HG03565 (cell line): ENCODE measurements around the gene IRF8.
"Not testable (repeated sequence)": the region's sequence is repeated elsewhere in the genome, so short reads cannot be mapped to it uniquely, and the experiment has no call there.

Experiments
- ATAC-seq: cut with Tn5 transposase; IDR thresholded peaks from one replicate; pipeline ENCODE4 v1.9.1; 2021; ENCODE audit warnings: mild to moderate bottlenecking, moderate library complexity; ENCODE audit not compliant: unreplicated experiment

The IRF8 gene

GRCh38 chr16:85867189-85867588 lies 31.8 kb upstream of the IRF8 start:
- no peak for ATAC-seq

- ATAC-seq, result no peak
Observed at GRCh38 chr16:85868495-85868894, 30.5 kb upstream of the IRF8 start.

- no peak for ATAC-seq
Observed at GRCh38 chr16:85869206-85869605, 29.8 kb upstream of the IRF8 start.

GRCh38 chr16:85869785-85870558 lies 29.0 kb upstream of the IRF8 start:
- no peak for ATAC-seq

- no peak for ATAC-seq
Observed at GRCh38 chr16:85871756-85872155, 27.2 kb upstream of the IRF8 start.

- no peak for ATAC-seq
Observed at GRCh38 chr16:85872734-85873133, 26.2 kb upstream of the IRF8 start.

GRCh38 chr16:85873153-85873552 lies 25.8 kb upstream of the IRF8 start:
- no peak for ATAC-seq

GRCh38 chr16:85874031-85874430 lies 24.9 kb upstream of the IRF8 start:
- ATAC-seq, result not testable (repeated sequence)

GRCh38 chr16:85878407-85878806 lies 20.6 kb upstream of the IRF8 start:
- no peak for ATAC-seq

GRCh38 chr16:85878875-85879274 lies 20.1 kb upstream of the IRF8 start:
- no peak for ATAC-seq

GRCh38 chr16:85879549-85879948 lies 19.4 kb upstream of the IRF8 start:
- ATAC-seq, result no peak

GRCh38 chr16:85879975-85880831 lies 18.8 kb upstream of the IRF8 start:
- no peak for ATAC-seq

GRCh38 chr16:85880861-85881260 lies 18.1 kb upstream of the IRF8 start:
- ATAC-seq, result no peak

GRCh38 chr16:85881436-85881835 lies 17.5 kb upstream of the IRF8 start:
- ATAC-seq, result no peak

- ATAC-seq, result no peak
Observed at GRCh38 chr16:85882181-85882810, 16.7 kb upstream of the IRF8 start.

- no peak for ATAC-seq
Observed at GRCh38 chr16:85883813-85884212, 15.1 kb upstream of the IRF8 start.

- no peak for ATAC-seq
Observed at GRCh38 chr16:85884808-85885463, 14.0 kb upstream of the IRF8 start.

GRCh38 chr16:85885537-85885936 lies 13.4 kb upstream of the IRF8 start:
- ATAC-seq, result no peak

- peak; percentile 71 for ATAC-seq
Observed at GRCh38 chr16:85888405-85889331, 10.3 kb upstream of the IRF8 start.
